OCI-LY3 (cell line): ENCODE results near the gene MED16.

Experiments
- H2AFZ ChIP-seq: fragments of 200-600, 300-600 bp; shearing (Covaris generic); 2 replicates; pipeline ENCODE4 v1.6.0; 2014; ENCODE audit warnings: antibody characterized with exemption, low read depth, low read length
- H3K27ac ChIP-seq: fragments of 200-600, 300-600 bp; sonication (generic); 2 replicates; pipeline ENCODE4 v1.5.1; 2014; ENCODE audit warnings: mild to moderate bottlenecking, low read length, moderate library complexity, mixed read lengths
- H3K27me3 ChIP-seq: fragments of 200-600, 300-600 bp; sonication (generic); 2 replicates; pipeline ENCODE4 v1.6.1; 2014; ENCODE audit warnings: low read depth, low read length, mixed read lengths
- H3K36me3 ChIP-seq: fragments of 200-600, 300-600 bp; sonication (generic); replicated peaks from 2 replicates; pipeline ENCODE3; 2014; ENCODE audit warnings: low read depth, low read length, mixed read lengths
- H3K4me1 ChIP-seq: fragments of 300-600, 200-600 bp; sonication (generic); 2 replicates; pipeline ENCODE4 v1.6.1; 2014; ENCODE audit warnings: low read length, mixed read lengths
- H3K4me2 ChIP-seq: fragments of 200-600, 300-600 bp; sonication (generic); 2 replicates; pipeline ENCODE4 v1.6.1; 2014; ENCODE audit warnings: low read length, mixed read lengths
- H3K4me3 ChIP-seq: fragments of 300-600, 200-600 bp; sonication (generic); 2 replicates; pipeline ENCODE4 v1.5.1; 2014; ENCODE audit warnings: antibody characterized with exemption, mild to moderate bottlenecking, low read length, moderate library complexity
- H3K79me2 ChIP-seq: fragments of 300-600, 200-600 bp; shearing (Covaris generic); 2 replicates; pipeline ENCODE4 v1.6.1; 2014; ENCODE audit warnings: mild to moderate bottlenecking, low read length, mixed read lengths
- H3K9ac ChIP-seq: fragments of 300-600, 200-600 bp; shearing (Covaris generic); 2 replicates; pipeline ENCODE4 v1.6.0; 2014; ENCODE audit warnings: mild to moderate bottlenecking, low read length, moderate library complexity
- H3K9me3 ChIP-seq: fragments of 200-600, 300-600 bp; shearing (Covaris generic); 2 replicates; pipeline ENCODE4 v1.6.1; 2014; ENCODE audit warnings: low read length, mixed read lengths; ENCODE audit not compliant: insufficient read depth
- H4K20me1 ChIP-seq: fragments of 200-600, 300-600 bp; sonication (generic); 2 replicates; pipeline ENCODE4 v1.6.1; 2016; ENCODE audit warnings: low read length, mixed read lengths; ENCODE audit not compliant: insufficient read depth
- CTCF ChIP-seq: fragments of 200-600, 300-600 bp; sonication (generic); IDR thresholded peaks from 2 replicates; pipeline ENCODE4 v1.5.1; 2014; ENCODE audit warnings: antibody characterized with exemption, low read length, low read depth
- EZH2phosphoT487 ChIP-seq: fragments of 200-600 bp; shearing (Covaris generic); IDR thresholded peaks from 2 replicates; pipeline ENCODE4 v1.6.1; 2018; ENCODE audit warnings: antibody characterized with exemption, mixed run types, low read depth

MED16 gene

GRCh38 chr19:870314-870713, 22.7 kb downstream of the MED16 start:
- H4K20me1 ChIP-seq = peaks cover 6% of the 10 kb centered on the region; the same call in 1 of the 2 replicates
- peaks cover 30% of the 10 kb centered on the region for H3K36me3 ChIP-seq
- H2AFZ ChIP-seq = no peak overlapping the region
- H3K9me3 ChIP-seq = no peaks in the 10 kb centered on the region
- H3K79me2 ChIP-seq = no peaks in the 10 kb centered on the region
- TF ChIP-seq EZH2phosphoT487 (no peak), CTCF (no peak)
- H3K4me1 ChIP-seq = peaks cover 8% of the 10 kb centered on the region
- no peak overlapping the region for H3K9ac ChIP-seq
- H3K4me2 ChIP-seq = no peak overlapping the region
- H3K27me3 ChIP-seq = no peaks in the 10 kb centered on the region
- H3K27ac ChIP-seq = no peak overlapping the region
- no peak overlapping the region for H3K4me3 ChIP-seq

- no peaks in the 10 kb centered on the region for H3K9me3 ChIP-seq
- no peak overlapping the region for H3K9ac ChIP-seq
- no peaks in the 10 kb centered on the region for H3K79me2 ChIP-seq
- H3K27ac ChIP-seq = no peak overlapping the region
- H3K4me3 ChIP-seq = no peak overlapping the region
- H3K4me2 ChIP-seq = no peak overlapping the region
- H3K27me3 ChIP-seq = no peaks in the 10 kb centered on the region
- peaks cover 16% of the 10 kb centered on the region for H3K4me1 ChIP-seq
- H3K36me3 ChIP-seq = peaks cover 33% of the 10 kb centered on the region
- no peak overlapping the region for H2AFZ ChIP-seq
- TF ChIP-seq CTCF = no peak
- no peak for TF ChIP-seq EZH2phosphoT487
- H4K20me1 ChIP-seq = peaks cover 6% of the 10 kb centered on the region; the same call in 1 of the 2 replicates
These were observed 23.5 kb downstream of the MED16 start for GRCh38 chr19:869245-870177.

- no peaks in the 10 kb centered on the region for H3K27me3 ChIP-seq
- H3K4me3 ChIP-seq = no peak overlapping the region
- peaks cover 23% of the 10 kb centered on the region for H3K4me1 ChIP-seq
- H3K9ac ChIP-seq = no peak overlapping the region
- H3K27ac ChIP-seq = no peak overlapping the region
- H3K9me3 ChIP-seq = no peaks in the 10 kb centered on the region
- H3K4me2 ChIP-seq = no peak overlapping the region
- TF ChIP-seq CTCF (no peak), EZH2phosphoT487 (no peak)
- H3K36me3 ChIP-seq = peaks cover 32% of the 10 kb centered on the region
- H4K20me1 ChIP-seq = peaks cover 6% of the 10 kb centered on the region; the same call in 1 of the 2 replicates
- H2AFZ ChIP-seq = no peak overlapping the region
- H3K79me2 ChIP-seq = no peaks in the 10 kb centered on the region
These were observed 24.3 kb downstream of the MED16 start for GRCh38 chr19:868458-869244.

GRCh38 chr19:867855-868457, 25.0 kb downstream of the MED16 start:
- peaks cover 28% of the 10 kb centered on the region for H3K4me1 ChIP-seq
- H3K36me3 ChIP-seq = peaks cover 28% of the 10 kb centered on the region
- no peak overlapping the region for H3K9ac ChIP-seq
- no peaks in the 10 kb centered on the region for H3K9me3 ChIP-seq
- no peak overlapping the region for H3K4me3 ChIP-seq
- H3K27ac ChIP-seq = no peak overlapping the region
- TF ChIP-seq EZH2phosphoT487 (no peak), CTCF (no peak)
- no peak overlapping the region for H3K4me2 ChIP-seq
- H2AFZ ChIP-seq = no peak overlapping the region
- H4K20me1 ChIP-seq = peaks cover 6% of the 10 kb centered on the region; the same call in 1 of the 2 replicates
- H3K27me3 ChIP-seq = no peaks in the 10 kb centered on the region
- H3K79me2 ChIP-seq = no peaks in the 10 kb centered on the region
